Duodenal mucosa (tissue), 2 donors: ENCODE data around the gene FCRL5.

Experiments
- H3K27ac ChIP-seq: one replicate; pipeline ENCODE4 v1.7.0; 2013; ENCODE audit warnings: low read depth, low read length
- H3K27me3 ChIP-seq, 2 donors: one replicate each; pipeline ENCODE4 v1.7.0; 2013; ENCODE audit warnings: low read length in 2 of 2, control low read depth in 1 of 2; ENCODE audit not compliant: insufficient read depth in 2 of 2, control insufficient read depth in 1 of 2
- H3K36me3 ChIP-seq, 2 donors: one replicate each; pipeline ENCODE4 v1.7.0; 2013; ENCODE audit warnings: low read length in 2 of 2, control low read depth in 1 of 2; ENCODE audit not compliant: insufficient read depth in 2 of 2, control insufficient read depth in 1 of 2
- H3K4me1 ChIP-seq, 2 donors: one replicate each; pipeline ENCODE4 v1.7.0; 2013; ENCODE audit warnings: low read length in 2 of 2, control low read depth in 1 of 2; ENCODE audit not compliant: insufficient read depth in 2 of 2, control insufficient read depth in 1 of 2
- H3K4me3 ChIP-seq, 2 donors: one replicate each; pipeline ENCODE4 v1.7.0; 2013; ENCODE audit warnings: low read length in 2 of 2, low read depth in 1 of 2
- H3K9ac ChIP-seq, 2 donors: one replicate each; pipeline ENCODE4 v1.7.0; 2013; ENCODE audit warnings: low read length in 2 of 2, low read depth in 1 of 2
- H3K9me3 ChIP-seq, 2 donors: one replicate each; pipeline ENCODE4 v1.7.0; 2013; ENCODE audit warnings: low read length in 2 of 2, control low read depth in 1 of 2; ENCODE audit not compliant: control insufficient read depth in 1 of 2

FCRL5 gene

GRCh38 chr1:157551694-157552693 is at the start of gene FCRL5:
Gene FCRL5, minus strand, starts transcription at chr1:157552515. Its CDS starts 153 bp downstream, at chr1:157552362.
- H3K36me3 ChIP-seq = no peaks in the 10 kb centered on the region
- no peak within 1 kb of the TSS for H3K27ac ChIP-seq
- no peaks in the 10 kb centered on the region for H3K27me3 ChIP-seq
- no peak within 1 kb of the TSS for H3K9ac ChIP-seq
- H3K4me1 ChIP-seq = no peaks in the 10 kb centered on the region
- H3K9me3 ChIP-seq = no peaks in the 10 kb centered on the region
- peak within 1 kb of the TSS in 1 of 2 donors; percentile 45 for H3K4me3 ChIP-seq

GRCh38 chr1:157600236-157600635 is 47.9 kb upstream of the FCRL5 start:
- peaks cover 0 to 3% of the 10 kb centered on the region in 2 donors for H3K27me3 ChIP-seq
- no peak overlapping the region for H3K27ac ChIP-seq
- H3K4me3 ChIP-seq = no peak overlapping the region
- H3K36me3 ChIP-seq = no peaks in the 10 kb centered on the region
- no peak overlapping the region for H3K9ac ChIP-seq
- peaks cover 0 to 12% of the 10 kb centered on the region in 2 donors for H3K4me1 ChIP-seq
- no peaks in the 10 kb centered on the region for H3K9me3 ChIP-seq

DNA sequence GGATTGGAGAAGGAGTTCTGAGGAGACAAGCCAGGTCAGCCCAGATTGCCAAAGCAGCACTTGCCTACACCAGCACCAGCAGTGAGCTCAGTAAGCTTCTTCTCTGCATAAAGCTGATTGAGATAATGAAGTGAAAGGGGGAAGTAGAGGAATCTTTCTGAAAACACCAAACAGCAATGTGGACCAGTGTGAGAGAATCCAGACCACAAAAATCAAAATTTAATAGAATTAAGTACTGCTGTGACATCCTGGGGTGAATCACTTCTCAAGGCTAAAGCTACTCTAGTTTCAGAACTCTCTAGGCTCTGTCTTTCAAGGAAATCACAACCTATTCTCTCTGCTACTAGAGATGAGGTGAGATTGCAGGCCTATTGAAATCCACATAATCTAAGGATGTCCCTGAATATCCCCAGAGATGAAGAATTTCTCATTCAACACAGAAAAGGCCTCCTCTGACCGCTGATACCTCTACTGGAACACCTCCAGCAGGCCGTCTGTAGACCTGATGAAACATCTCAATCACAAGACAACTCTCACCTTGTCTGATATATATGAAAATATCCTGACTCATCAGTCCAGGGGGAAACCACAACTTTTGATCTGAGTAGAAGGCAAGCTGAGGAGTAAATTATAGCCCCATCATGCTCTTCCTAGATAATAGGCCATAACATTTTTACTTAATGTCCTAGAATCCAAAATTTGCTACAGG is 45.8 kb upstream of the FCRL5 start, which contains the start of gene FCRL4:
Gene FCRL4 (minus strand): TSS at position 127 of the 709 bp plus-strand sequence. CDS start 141 bp downstream, outside the sequence.
- Histone ChIP-seq H3K36me3 (no peaks in the 10 kb centered on the region), H3K27ac (no peak within 1 kb of the TSS), H3K4me1 (peaks cover 0 to 12% of the 10 kb centered on the region in 2 donors), H3K4me3 (no peak within 1 kb of the TSS), H3K27me3 (peaks cover 0 to 3% of the 10 kb centered on the region in 2 donors), H3K9ac (no peak within 1 kb of the TSS), H3K9me3 (no peaks in the 10 kb centered on the region)

DNA sequence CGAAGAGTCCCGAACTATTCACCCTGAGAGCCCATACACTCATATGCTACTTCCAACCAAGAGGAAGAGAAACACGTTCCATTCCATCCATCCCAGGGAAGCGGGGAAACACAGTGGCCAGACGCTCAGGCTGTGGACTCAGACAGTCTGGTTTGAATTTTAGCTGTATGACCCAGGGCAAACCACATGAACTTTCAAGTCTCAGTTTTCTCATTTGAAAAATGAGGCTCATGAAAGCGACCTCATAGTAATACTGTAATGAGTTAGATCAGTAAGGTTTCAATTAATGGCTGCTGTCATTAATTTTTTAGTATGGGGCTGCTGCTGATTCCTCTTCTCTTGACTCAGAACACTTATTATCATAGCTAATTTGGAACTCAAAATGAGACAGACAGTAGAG is 44.1 kb upstream of the FCRL5 start:
- Histone ChIP-seq H3K27ac (no peak overlapping the region), H3K4me1 (peaks cover 0 to 12% of the 10 kb centered on the region in 2 donors), H3K36me3 (no peaks in the 10 kb centered on the region), H3K4me3 (no peak overlapping the region), H3K27me3 (no peaks in the 10 kb centered on the region), H3K9me3 (no peaks in the 10 kb centered on the region), H3K9ac (no peak overlapping the region)

- no peak overlapping the region for H3K27ac ChIP-seq
- H3K9me3 ChIP-seq = no peaks in the 10 kb centered on the region
- H3K36me3 ChIP-seq = no peaks in the 10 kb centered on the region
- no peak overlapping the region for H3K4me3 ChIP-seq
- peaks cover 0 to 12% of the 10 kb centered on the region in 2 donors for H3K4me1 ChIP-seq
- no peaks in the 10 kb centered on the region for H3K27me3 ChIP-seq
- no peak overlapping the region for H3K9ac ChIP-seq
These were observed 43.0 kb upstream of the FCRL5 start for GRCh38 chr1:157595356-157595755.

DNA sequence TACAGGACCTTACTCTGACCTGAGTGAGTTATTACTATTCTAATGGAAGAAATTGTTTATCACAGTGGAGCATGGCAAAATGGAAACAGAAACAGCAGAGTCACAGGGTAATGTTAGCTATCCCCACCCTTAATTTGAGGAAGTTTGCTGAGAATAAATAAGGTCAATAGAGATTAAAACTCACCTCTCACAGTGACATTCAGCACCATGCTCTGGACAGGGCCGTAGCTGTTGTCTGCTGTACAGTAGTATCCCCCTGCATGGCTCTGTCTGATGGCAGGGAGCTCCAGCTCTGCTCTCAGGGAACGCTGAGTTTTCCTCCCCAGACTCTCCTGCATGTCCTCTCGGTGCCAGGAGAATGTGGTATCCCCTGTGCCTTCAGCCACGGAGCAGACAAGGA is 33.7 kb upstream of the FCRL5 start:
- Histone ChIP-seq H3K27ac (no peak overlapping the region), H3K9me3 (peaks cover 0 to 5% of the 10 kb centered on the region in 2 donors), H3K4me1 (no peaks in the 10 kb centered on the region), H3K9ac (no peak overlapping the region), H3K36me3 (no peaks in the 10 kb centered on the region), H3K4me3 (no peak overlapping the region), H3K27me3 (peaks cover 3 to 4% of the 10 kb centered on the region in 2 donors)

GRCh38 chr1:157584503-157584902 is 32.2 kb upstream of the FCRL5 start:
- H3K9ac ChIP-seq = no peak overlapping the region
- no peaks in the 10 kb centered on the region for H3K4me1 ChIP-seq
- H3K27me3 ChIP-seq = peaks cover 3 to 4% of the 10 kb centered on the region in 2 donors
- no peak overlapping the region for H3K27ac ChIP-seq
- H3K4me3 ChIP-seq = no peak overlapping the region
- peaks cover 0 to 5% of the 10 kb centered on the region in 2 donors for H3K9me3 ChIP-seq
- no peaks in the 10 kb centered on the region for H3K36me3 ChIP-seq

- Histone ChIP-seq H3K9me3 (peaks cover 0 to 5% of the 10 kb centered on the region in 2 donors), H3K4me1 (no peaks in the 10 kb centered on the region), H3K4me3 (no peak overlapping the region), H3K9ac (no peak overlapping the region), H3K27me3 (peaks cover 0 to 4% of the 10 kb centered on the region in 2 donors), H3K36me3 (no peaks in the 10 kb centered on the region), H3K27ac (no peak overlapping the region)
These were observed 28.5 kb upstream of the FCRL5 start for GRCh38 chr1:157580828-157581210.

DNA sequence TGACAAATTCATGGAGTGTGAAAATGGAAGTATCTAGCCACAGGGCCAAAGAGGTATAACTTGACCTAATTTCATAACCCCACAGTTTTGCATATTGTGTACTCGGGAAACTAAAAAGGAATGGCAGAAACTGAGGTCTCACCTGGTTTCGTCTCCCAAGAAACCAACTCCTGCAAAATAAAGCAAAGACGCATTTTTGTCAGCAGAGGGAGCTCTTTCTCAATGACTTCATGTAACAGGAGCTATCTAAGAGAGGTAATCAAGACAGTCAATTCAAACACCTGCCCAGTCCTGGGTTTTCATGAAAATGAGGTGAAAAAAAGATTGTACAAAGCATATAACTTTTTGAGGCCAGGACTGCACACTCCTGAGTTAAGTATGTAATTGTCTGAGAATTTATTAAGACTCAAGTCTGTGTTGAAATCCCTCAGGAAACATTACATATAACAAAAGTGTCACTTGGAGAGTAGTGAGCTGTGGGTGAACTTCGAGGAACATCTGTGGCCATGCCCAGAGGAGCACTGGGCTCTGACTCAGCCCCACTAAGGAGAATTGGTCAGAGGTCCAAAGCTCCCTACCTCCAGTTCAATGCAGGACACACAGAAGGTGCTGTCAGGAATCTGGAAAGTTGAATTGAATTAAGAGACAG is 28.0 kb upstream of the FCRL5 start:
- no peak overlapping the region for H3K9ac ChIP-seq
- H3K4me1 ChIP-seq = no peaks in the 10 kb centered on the region
- no peak overlapping the region for H3K4me3 ChIP-seq
- no peak overlapping the region for H3K27ac ChIP-seq
- H3K27me3 ChIP-seq = peaks cover 0 to 4% of the 10 kb centered on the region in 2 donors
- H3K36me3 ChIP-seq = no peaks in the 10 kb centered on the region
- peaks cover 0 to 5% of the 10 kb centered on the region in 2 donors for H3K9me3 ChIP-seq
